IPS-11a (cell line): ENCODE results near the gene PRKAG2.
A peak's percentile ranks its signal among the peaks of the same experiment; 100 is the strongest.
"Not testable (repeated sequence)": the region's sequence is repeated elsewhere in the genome, so short reads cannot be mapped to it uniquely, and the experiment has no call there.

Experiments
- H3K4me3 ChIP-seq: one replicate; pipeline ENCODE4 v1.5.1; 2013; ENCODE audit warnings: low read depth, low read length, control low read depth

The PRKAG2 gene

GRCh38 chr7:151540146-151540545, 336.8 kb downstream of the PRKAG2 start:
- H3K4me3 ChIP-seq, result no peak overlapping the region

DNA sequence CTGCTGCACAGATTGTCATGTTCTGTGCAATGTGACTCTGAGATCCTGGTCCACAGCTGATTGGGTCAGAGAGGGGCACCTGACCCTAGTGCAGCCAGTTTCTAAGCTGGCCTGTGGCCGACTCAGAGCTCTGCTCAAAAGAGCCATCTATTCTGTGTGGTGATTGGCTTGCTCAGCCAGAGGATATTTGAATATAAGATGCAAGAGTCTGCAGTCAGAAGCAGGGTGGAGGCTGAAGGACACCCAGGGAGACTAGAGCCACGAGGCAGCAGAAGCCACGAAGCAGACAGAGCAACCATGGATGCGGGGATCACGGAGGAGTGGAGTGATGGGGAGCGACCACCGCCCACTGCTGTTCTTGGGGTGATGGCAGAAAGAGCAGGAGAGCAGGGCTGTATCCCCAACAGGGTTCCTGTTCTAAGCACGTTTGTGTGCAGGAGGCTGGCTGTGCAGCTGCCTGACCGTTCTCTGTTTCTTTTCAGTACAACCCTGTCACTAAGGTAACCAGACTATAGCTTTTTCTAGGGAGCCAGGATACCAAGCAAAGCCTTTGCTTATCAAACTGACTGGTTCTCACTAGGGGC, 337.7 kb downstream of the PRKAG2 start:
- no peak overlapping the region for H3K4me3 ChIP-seq

DNA sequence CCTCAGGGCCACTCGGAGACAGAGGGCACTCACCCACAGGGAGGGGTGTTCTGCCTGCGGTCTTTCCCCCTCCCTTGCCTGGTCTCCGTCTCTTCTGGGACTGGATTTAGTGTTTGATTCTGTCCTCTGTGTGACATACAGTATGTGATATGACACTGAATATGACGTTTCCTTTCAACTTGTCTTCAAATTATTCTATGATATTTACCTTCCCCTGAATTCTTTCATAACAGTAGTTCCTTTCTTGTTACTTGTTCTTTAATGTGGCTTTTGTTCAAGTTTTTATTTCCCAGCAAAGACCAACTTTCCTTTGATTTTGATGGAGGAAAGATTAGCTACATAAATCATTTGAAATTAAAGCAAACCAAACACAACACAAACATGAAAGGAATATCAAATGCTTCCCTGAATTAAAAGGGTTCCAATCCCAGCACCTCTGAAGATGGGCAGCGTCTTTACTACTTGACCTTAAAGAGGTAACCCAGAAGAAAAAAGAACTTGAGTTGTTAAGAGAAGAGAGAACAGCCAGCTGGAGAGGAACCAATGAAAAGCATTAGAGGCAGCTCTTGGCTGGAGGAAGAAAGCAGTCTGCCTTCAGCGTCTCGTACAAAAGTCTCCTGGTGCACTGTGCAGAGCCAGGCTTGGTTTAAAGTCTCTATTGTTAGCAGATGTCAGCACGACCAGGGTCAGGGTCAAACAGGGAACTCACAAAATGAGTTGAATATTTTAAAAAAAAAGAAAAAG, 338.9 kb downstream of the PRKAG2 start:
- no peak overlapping the region for H3K4me3 ChIP-seq

GRCh38 chr7:151536178-151536577, 340.7 kb downstream of the PRKAG2 start:
- not testable (repeated sequence) for H3K4me3 ChIP-seq

DNA sequence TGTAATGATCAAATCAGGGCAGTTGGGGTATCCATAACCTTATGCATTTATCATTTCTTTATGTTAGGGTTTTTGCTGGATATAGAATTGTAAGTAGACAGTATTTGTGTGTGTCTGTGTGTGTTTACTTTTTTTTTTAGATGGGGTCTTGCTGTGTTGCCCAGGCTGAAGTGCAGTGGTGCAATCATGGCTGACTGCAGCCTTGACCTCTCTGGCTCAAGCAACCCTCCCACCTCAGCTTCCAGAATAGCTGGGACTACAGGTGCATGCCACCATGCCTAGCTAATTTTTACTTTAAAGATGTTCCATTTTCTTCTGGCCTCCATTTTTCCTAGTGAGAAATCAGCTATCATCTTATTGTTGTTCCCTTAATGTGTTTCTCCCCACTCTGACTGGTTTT, 347.1 kb downstream of the PRKAG2 start:
- no peak overlapping the region for H3K4me3 ChIP-seq

- H3K4me3 ChIP-seq, result no peak overlapping the region
These were observed 352.1 kb downstream of the PRKAG2 start for GRCh38 chr7:151524845-151525244.

DNA sequence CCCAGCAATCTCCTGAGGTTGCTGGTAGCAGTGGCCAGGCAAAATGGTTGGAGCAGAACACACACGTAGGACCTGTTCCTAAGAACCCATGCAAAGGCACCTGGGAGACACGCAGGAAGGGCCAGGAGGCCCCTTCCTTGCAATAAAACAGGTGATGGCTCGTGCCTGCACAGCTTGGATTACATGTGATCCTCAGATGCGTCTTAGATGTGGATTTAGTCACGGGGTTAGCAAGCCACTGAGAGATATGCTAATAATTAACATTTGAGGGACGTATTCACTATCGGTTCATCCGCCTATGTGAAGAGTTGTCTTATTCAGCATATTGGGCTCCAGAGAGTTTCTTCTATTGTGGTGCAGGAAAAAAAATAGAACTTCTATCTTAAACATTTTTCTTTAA, 352.6 kb downstream of the PRKAG2 start:
- no peak overlapping the region for H3K4me3 ChIP-seq

GRCh38 chr7:151520419-151521261, 356.3 kb downstream of the PRKAG2 start:
- no peak overlapping the region for H3K4me3 ChIP-seq

DNA sequence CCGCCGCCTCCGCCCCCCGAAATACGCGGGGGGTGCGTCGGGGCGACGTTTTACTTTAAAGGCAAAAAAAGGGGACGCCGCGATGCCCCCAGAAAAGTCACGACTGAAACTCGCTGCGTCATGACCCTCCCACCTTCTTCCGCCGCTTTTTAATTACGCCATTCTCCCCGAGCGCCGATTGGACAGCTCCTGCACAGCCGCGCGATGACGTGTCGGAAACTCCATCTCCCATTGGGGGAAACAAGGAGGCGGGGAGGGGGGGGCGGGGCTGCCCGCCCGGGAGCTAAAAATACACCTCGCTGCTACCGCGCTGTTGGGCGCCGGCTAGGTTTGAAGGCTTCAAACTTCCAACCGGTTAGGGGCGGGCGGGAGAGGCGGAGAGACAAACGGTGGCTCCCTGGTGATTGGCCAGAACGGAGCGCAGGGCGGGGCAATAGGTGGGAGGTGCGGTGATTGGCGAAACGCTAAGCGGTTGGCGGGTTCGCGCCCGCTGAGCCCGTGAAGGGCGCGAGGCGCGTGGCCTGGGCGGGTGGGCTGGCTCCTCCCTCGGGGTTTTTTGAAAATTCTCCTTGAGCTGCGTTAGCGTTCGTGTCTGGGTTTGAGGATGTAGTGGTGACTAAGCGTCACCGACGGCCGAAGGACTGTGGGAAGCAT, 357.0 kb downstream of the PRKAG2 start, which contains the start of gene RHEB:
Gene RHEB, minus strand, starts transcription at position 131 of the 654 bp plus-strand sequence. CDS start 384 bp downstream, outside the sequence.
- peak within 1 kb of the TSS; percentile 73 for H3K4me3 ChIP-seq

DNA sequence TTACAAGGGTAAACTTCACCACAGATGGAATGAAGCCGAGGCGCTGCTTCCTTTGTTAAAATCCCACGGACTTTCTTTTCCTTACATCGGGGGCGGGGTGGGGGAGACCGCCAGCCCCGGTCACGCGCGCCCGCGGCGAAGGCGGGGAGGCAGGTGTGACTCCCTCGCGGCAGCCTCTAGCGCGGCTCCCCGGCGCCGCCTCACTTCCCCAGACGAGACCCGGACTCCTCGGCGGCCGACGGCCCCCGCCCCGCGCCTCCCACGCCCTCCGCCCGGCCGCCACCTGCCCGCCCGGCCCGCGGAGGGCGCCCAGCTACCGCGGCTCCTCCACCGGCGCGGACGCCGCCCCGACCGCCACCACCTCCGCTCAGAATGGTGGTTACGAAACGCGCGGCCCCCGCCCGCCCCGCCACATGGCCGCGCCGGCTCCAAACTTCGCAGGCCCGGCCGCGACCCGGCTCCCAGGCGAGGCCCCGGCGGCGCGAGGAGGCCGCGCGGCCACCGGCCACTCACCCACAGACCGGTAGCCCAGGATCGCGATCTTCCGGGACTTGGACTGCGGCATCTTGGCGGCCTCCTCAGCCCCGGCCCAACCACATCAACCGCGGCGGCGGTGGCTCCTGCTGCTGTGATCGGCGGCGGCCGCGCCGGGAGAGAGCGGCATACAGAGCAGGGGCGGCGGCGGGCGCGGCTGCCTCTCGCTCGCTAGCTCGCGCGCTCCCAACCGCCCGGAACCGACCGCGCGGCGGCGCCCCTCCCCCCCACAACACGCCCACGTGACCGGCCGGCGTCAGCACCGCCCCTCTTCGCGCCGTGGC, 357.8 kb downstream of the PRKAG2 start:
- peak overlapping the region; percentile 73 for H3K4me3 ChIP-seq

- H3K4me3 ChIP-seq, result peak overlapping the region; percentile 73
These were observed 358.6 kb downstream of the PRKAG2 start for GRCh38 chr7:151518105-151518946.

GRCh38 chr7:151517601-151518104, 359.3 kb downstream of the PRKAG2 start:
- H3K4me3 ChIP-seq, result peak overlapping the region; percentile 73

GRCh38 chr7:151515276-151515565, 361.7 kb downstream of the PRKAG2 start:
- H3K4me3 ChIP-seq, result no peak overlapping the region

GRCh38 chr7:151514461-151515275, 362.2 kb downstream of the PRKAG2 start:
- H3K4me3 ChIP-seq, result no peak overlapping the region

GRCh38 chr7:151513133-151513532, 363.8 kb downstream of the PRKAG2 start:
- H3K4me3 ChIP-seq, result no peak overlapping the region

DNA sequence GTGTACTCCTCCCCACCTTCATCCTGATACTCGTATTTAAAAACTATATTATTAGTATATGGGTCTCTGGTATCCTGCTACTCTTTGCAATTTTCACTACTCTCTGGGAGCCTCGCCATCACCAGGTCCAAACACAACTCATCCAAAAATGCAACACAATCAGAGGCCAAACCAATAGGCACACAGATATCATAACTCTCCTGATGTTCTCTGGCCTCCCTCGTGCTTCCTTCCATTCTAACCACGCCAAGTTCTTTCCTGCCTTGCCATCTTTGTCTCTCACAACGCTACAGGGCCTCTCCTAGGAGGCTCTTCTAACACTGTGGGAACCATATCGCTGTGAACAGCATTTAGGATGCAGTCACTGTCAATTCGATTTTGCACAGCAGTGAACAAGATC, 364.6 kb downstream of the PRKAG2 start:
- no peak overlapping the region for H3K4me3 ChIP-seq

GRCh38 chr7:151511946-151512345, 365.0 kb downstream of the PRKAG2 start:
- no peak overlapping the region for H3K4me3 ChIP-seq

- no peak overlapping the region for H3K4me3 ChIP-seq
These were observed 365.6 kb downstream of the PRKAG2 start for GRCh38 chr7:151511270-151511669.
